ENCODE data around the gene SPG11. TPM values are rescaled to one million over a fixed set of nuclear protein-coding genes. Genes with fewer than 3 reads are reported as not detected.
A peak's percentile ranks its signal among the peaks of the same experiment; 100 is the strongest.
"Not testable (repeated sequence)": the region's sequence is repeated elsewhere in the genome, so short reads cannot be mapped to it uniquely, and the experiment has no call there.

SPG11 gene
- 10 to 100 TPM; 55.7 to 98.4 TPM for total RNA-seq

- Mint-ChIP-seq H3K27ac (peak within 1 kb of the TSS; percentile 97), H3K9me3 (no peaks in the 10 kb centered on the region), H3K36me3 (ENCODE audit: low read depth) (peaks cover 45% of the 10 kb centered on the region), H3K4me3 (peak within 1 kb of the TSS; percentile 94), H3K4me1 (peaks cover 27% of the 10 kb centered on the region), H3K27me3 (no peaks in the 10 kb centered on the region)
- peak; percentile 85 for ATAC-seq (replicated peaks)
Observed at GRCh38 chr15:44663410-44664308, at the start of gene SPG11. SPG11 (minus strand) TSS chr15:44663662; CDS start chr15:44663647, 15 bp downstream.

GRCh38 chr15:44712346-44713005 is 49.0 kb upstream of the SPG11 start:
- Mint-ChIP-seq H3K4me1 (peaks cover 35% of the 10 kb centered on the region), H3K36me3 (ENCODE audit: low read depth) (peaks cover 74% of the 10 kb centered on the region), H3K4me3 (peak overlapping the region; percentile 89), H3K27me3 (no peaks in the 10 kb centered on the region), H3K27ac (peak overlapping the region; percentile 98), H3K9me3 (no peaks in the 10 kb centered on the region)
- ATAC-seq (replicated peaks) = peak; percentile 31

- Mint-ChIP-seq H3K27ac (peak overlapping the region; percentile 98), H3K36me3 (ENCODE audit: low read depth) (peaks cover 68% of the 10 kb centered on the region), H3K4me1 (peaks cover 30% of the 10 kb centered on the region), H3K9me3 (no peaks in the 10 kb centered on the region), H3K27me3 (no peaks in the 10 kb centered on the region), H3K4me3 (peak overlapping the region; percentile 89)
- peak; percentile 36 for ATAC-seq (replicated peaks)
Observed at GRCh38 chr15:44711743-44712345, 48.4 kb upstream of the SPG11 start.

GRCh38 chr15:44711096-44711742 is 47.8 kb upstream of the SPG11 start, which contains the start of the genes B2M and PATL2:
B2M (plus strand) TSS chr15:44711517; CDS start chr15:44711547, 30 bp downstream.
PATL2 (minus strand) TSS chr15:44711323; CDS start chr15:44676490, 34,833 bp downstream.
- ATAC-seq (replicated peaks) = peak; percentile 88
- Mint-ChIP-seq H3K4me3 (peak within 1 kb of the TSS; percentile 89), H3K9me3 (no peaks in the 10 kb centered on the region), H3K4me1 (peaks cover 24% of the 10 kb centered on the region), H3K27me3 (no peaks in the 10 kb centered on the region), H3K36me3 (ENCODE audit: low read depth) (peaks cover 62% of the 10 kb centered on the region), H3K27ac (peak within 1 kb of the TSS; percentile 98)

- H3K27me3 Mint-ChIP-seq = no peaks in the 10 kb centered on the region
- peak; percentile 12 for ATAC-seq (replicated peaks)
- peaks cover 54% of the 10 kb centered on the region for H3K36me3 Mint-ChIP-seq (ENCODE audit: low read depth)
- no peaks in the 10 kb centered on the region for H3K9me3 Mint-ChIP-seq
- peak overlapping the region; percentile 98 for H3K27ac Mint-ChIP-seq
- H3K4me1 Mint-ChIP-seq = peaks cover 19% of the 10 kb centered on the region
- peak overlapping the region; percentile 89 for H3K4me3 Mint-ChIP-seq
Observed at GRCh38 chr15:44710236-44711095, 47.0 kb upstream of the SPG11 start.

- Mint-ChIP-seq H3K4me3 (no peak overlapping the region), H3K4me1 (peaks cover 8% of the 10 kb centered on the region), H3K36me3 (ENCODE audit: low read depth) (peaks cover 21% of the 10 kb centered on the region), H3K9me3 (no peaks in the 10 kb centered on the region), H3K27ac (peak overlapping the region; percentile 12), H3K27me3 (no peaks in the 10 kb centered on the region)
- no peak for ATAC-seq (replicated peaks)
Observed at GRCh38 chr15:44706946-44707636, 43.6 kb upstream of the SPG11 start.

GRCh38 chr15:44706401-44706800 is 42.9 kb upstream of the SPG11 start:
- H3K27me3 Mint-ChIP-seq = no peaks in the 10 kb centered on the region
- H3K27ac Mint-ChIP-seq = no peak overlapping the region
- no peak for ATAC-seq (replicated peaks)
- peaks cover 8% of the 10 kb centered on the region for H3K4me1 Mint-ChIP-seq
- H3K9me3 Mint-ChIP-seq = no peaks in the 10 kb centered on the region
- peaks cover 14% of the 10 kb centered on the region for H3K36me3 Mint-ChIP-seq (ENCODE audit: low read depth)
- no peak overlapping the region for H3K4me3 Mint-ChIP-seq

- H3K27ac Mint-ChIP-seq = no peak overlapping the region
- H3K27me3 Mint-ChIP-seq = no peaks in the 10 kb centered on the region
- H3K4me3 Mint-ChIP-seq = no peak overlapping the region
- no peaks in the 10 kb centered on the region for H3K9me3 Mint-ChIP-seq
- peaks cover 9% of the 10 kb centered on the region for H3K4me1 Mint-ChIP-seq
- no peak for ATAC-seq (replicated peaks)
- peaks cover 9% of the 10 kb centered on the region for H3K36me3 Mint-ChIP-seq (ENCODE audit: low read depth)
Observed at GRCh38 chr15:44705986-44706385, 42.5 kb upstream of the SPG11 start.

- Mint-ChIP-seq H3K27ac (peak overlapping the region; percentile 20), H3K4me1 (peaks cover 12% of the 10 kb centered on the region)
- not testable (repeated sequence) for H3K4me3 Mint-ChIP-seq; H3K9me3 Mint-ChIP-seq; H3K36me3 Mint-ChIP-seq (ENCODE audit: low read depth); H3K27me3 Mint-ChIP-seq
- peak; percentile 94 for ATAC-seq (replicated peaks)
Observed at GRCh38 chr15:44700676-44701075, 37.2 kb upstream of the SPG11 start.

- ATAC-seq (replicated peaks) = no peak
- H3K4me3 Mint-ChIP-seq = no peak overlapping the region
- H3K27ac Mint-ChIP-seq = no peak overlapping the region
- H3K36me3 Mint-ChIP-seq (ENCODE audit: low read depth) = no peaks in the 10 kb centered on the region
- no peaks in the 10 kb centered on the region for H3K27me3 Mint-ChIP-seq
- peaks cover 12% of the 10 kb centered on the region for H3K4me1 Mint-ChIP-seq
- H3K9me3 Mint-ChIP-seq = no peaks in the 10 kb centered on the region
Observed at GRCh38 chr15:44698641-44699040, 35.2 kb upstream of the SPG11 start.

- Mint-ChIP-seq H3K9me3 (no peaks in the 10 kb centered on the region), H3K36me3 (ENCODE audit: low read depth) (no peaks in the 10 kb centered on the region), H3K4me3 (no peak overlapping the region), H3K27ac (peak overlapping the region; percentile 32), H3K4me1 (peaks cover 12% of the 10 kb centered on the region), H3K27me3 (no peaks in the 10 kb centered on the region)
- no peak for ATAC-seq (replicated peaks)
Observed at GRCh38 chr15:44697014-44697413, 33.6 kb upstream of the SPG11 start.

- H3K4me3 Mint-ChIP-seq = no peak overlapping the region
- H3K27me3 Mint-ChIP-seq = no peaks in the 10 kb centered on the region
- H3K27ac Mint-ChIP-seq = no peak overlapping the region
- peaks cover 6% of the 10 kb centered on the region for H3K4me1 Mint-ChIP-seq
- no peaks in the 10 kb centered on the region for H3K9me3 Mint-ChIP-seq
- ATAC-seq (replicated peaks) = no peak
- H3K36me3 Mint-ChIP-seq (ENCODE audit: low read depth) = no peaks in the 10 kb centered on the region
Observed at GRCh38 chr15:44695294-44695693, 31.8 kb upstream of the SPG11 start.

GRCh38 chr15:44694416-44694815 is 31.0 kb upstream of the SPG11 start:
- no peak overlapping the region for H3K27ac Mint-ChIP-seq
- no peaks in the 10 kb centered on the region for H3K27me3 Mint-ChIP-seq
- no peaks in the 10 kb centered on the region for H3K9me3 Mint-ChIP-seq
- peaks cover 6% of the 10 kb centered on the region for H3K4me1 Mint-ChIP-seq
- H3K4me3 Mint-ChIP-seq = no peak overlapping the region
- ATAC-seq (replicated peaks) = no peak
- H3K36me3 Mint-ChIP-seq (ENCODE audit: low read depth) = no peaks in the 10 kb centered on the region
